Fibroblast of lung (primary cell): Measurements from ENCODE around the gene IGF2R.

ENCODE experiments used
- EZH2 ChIP-seq: IDR thresholded peaks from 2 replicates; pipeline ENCODE4 v1.5.1; 2012; ENCODE audit warnings: low read length, control low read depth, mild to moderate bottlenecking; ENCODE audit errors: missing control alignments
- TF ChIP-seq, protein P1 (sequence below), 2 donors: IDR thresholded peaks in 1 of 2; conservative IDR thresholded peaks in 1 of 2; 1 replicate in 1 of 2; 2 replicates in 1 of 2; pipeline ENCODE4 v1.5.1; 2011 to 2012; ENCODE audit warnings: low read length in 2 of 2, control low read depth in 1 of 2, inconsistent platforms in 1 of 2, low read depth in 1 of 2, mild to moderate bottlenecking in 1 of 2

DNA sequence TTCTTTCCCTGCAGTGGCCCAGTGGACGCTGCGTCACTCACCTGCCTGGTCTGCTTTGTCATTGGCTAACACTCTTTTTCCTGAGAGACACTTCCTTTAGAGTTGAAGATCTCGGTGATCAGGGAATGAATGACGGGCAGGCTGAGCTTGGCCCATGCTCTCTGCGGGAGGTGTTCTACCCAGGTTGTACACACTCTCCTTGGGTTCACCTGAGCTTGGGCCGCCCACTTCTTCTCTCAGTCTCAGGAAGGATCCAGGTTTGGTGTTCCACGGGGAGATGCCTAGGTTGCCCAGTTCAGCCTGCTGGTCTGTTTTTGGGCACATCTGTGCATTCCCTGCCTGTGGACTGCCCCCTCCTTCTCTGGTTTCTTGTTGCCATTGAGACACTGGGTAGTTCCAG lies 86.0 kb downstream of the IGF2R start:
- TF ChIP-seq, protein P1, sequence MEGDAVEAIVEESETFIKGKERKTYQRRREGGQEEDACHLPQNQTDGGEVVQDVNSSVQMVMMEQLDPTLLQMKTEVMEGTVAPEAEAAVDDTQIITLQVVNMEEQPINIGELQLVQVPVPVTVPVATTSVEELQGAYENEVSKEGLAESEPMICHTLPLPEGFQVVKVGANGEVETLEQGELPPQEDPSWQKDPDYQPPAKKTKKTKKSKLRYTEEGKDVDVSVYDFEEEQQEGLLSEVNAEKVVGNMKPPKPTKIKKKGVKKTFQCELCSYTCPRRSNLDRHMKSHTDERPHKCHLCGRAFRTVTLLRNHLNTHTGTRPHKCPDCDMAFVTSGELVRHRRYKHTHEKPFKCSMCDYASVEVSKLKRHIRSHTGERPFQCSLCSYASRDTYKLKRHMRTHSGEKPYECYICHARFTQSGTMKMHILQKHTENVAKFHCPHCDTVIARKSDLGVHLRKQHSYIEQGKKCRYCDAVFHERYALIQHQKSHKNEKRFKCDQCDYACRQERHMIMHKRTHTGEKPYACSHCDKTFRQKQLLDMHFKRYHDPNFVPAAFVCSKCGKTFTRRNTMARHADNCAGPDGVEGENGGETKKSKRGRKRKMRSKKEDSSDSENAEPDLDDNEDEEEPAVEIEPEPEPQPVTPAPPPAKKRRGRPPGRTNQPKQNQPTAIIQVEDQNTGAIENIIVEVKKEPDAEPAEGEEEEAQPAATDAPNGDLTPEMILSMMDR (conservative IDR thresholded peaks at IDR 0.05 in 1 of 2, IDR thresholded peaks at IDR 0.05 in 1 of 2; ENCODE audit: low read depth in 1 of 2, low read length in 2 of 2), result no peak
- TF ChIP-seq EZH2, result no peak
